Neural crest cell (in vitro differentiated cells): ENCODE results near the gene CSF3R. TPM values are rescaled to one million over a fixed set of nuclear protein-coding genes. Genes with fewer than 3 reads are reported as not detected.
A peak's percentile ranks its signal among the peaks of the same experiment; 100 is the strongest.

ENCODE experiments used
- DNase-seq: peaks from one replicate; pipeline ENCODE4 v3.0.0; 2021; ENCODE audit warnings: low read depth, mixed read lengths, low spot score
- H3K27ac Mint-ChIP-seq: one replicate; pipeline ENCODE4 v1.8.0; 2021; ENCODE audit warnings: mild to moderate bottlenecking, mixed read lengths; ENCODE audit not compliant: unreplicated experiment
- H3K27me3 Mint-ChIP-seq: 2 replicates; pipeline ENCODE4 v1.8.0; 2021; ENCODE audit warnings: low read depth, mild to moderate bottlenecking, mixed read lengths
- H3K36me3 Mint-ChIP-seq: 2 replicates; pipeline ENCODE4 v1.8.0; 2021; ENCODE audit warnings: low read depth, mild to moderate bottlenecking, mixed read lengths
- H3K4me1 Mint-ChIP-seq: 2 replicates; pipeline ENCODE4 v1.8.0; 2021; ENCODE audit warnings: mixed read lengths
- H3K4me3 Mint-ChIP-seq: one replicate; pipeline ENCODE4 v1.8.0; 2021; ENCODE audit warnings: mild to moderate bottlenecking, mixed read lengths
- H3K9me3 Mint-ChIP-seq: 2 replicates; pipeline ENCODE4 v1.8.0; 2021; ENCODE audit warnings: mixed read lengths
- CTCF ChIP-seq: fragments of 200-600 bp; sonication (generic); conservative IDR thresholded peaks from 2 replicates; pipeline ENCODE4 v1.5.0; 2021; ENCODE audit warnings: antibody characterized with exemption, mild to moderate bottlenecking
- total RNA-seq: library from RNA; stranded (reverse); gene quantifications from 2 replicates; pipeline ENCODE4 v1.2.1, GENCODE V29; 2021

The CSF3R gene
- total RNA-seq, 1 donor from 2014 or later: not detected

GRCh38 chr1:36436821-36437220, 45.9 kb downstream of the CSF3R start:
- DNase-seq: no peak
- Mint-ChIP-seq H3K4me1 (peaks cover 12% of the 10 kb centered on the region), H3K36me3 (no peaks in the 10 kb centered on the region), H3K27me3 (no peaks in the 10 kb centered on the region), H3K4me3 (no peak overlapping the region), H3K9me3 (no peaks in the 10 kb centered on the region), H3K27ac (no peak overlapping the region)
- TF ChIP-seq CTCF: no peak

GRCh38 chr1:36433102-36433501, 49.6 kb downstream of the CSF3R start:
- peak overlapping the region; percentile 24 for H3K27ac Mint-ChIP-seq
- H3K4me3 Mint-ChIP-seq: no peak overlapping the region
- TF ChIP-seq CTCF: no peak
- peaks cover 6% of the 10 kb centered on the region for H3K36me3 Mint-ChIP-seq
- DNase-seq: no peak
- H3K9me3 Mint-ChIP-seq: no peaks in the 10 kb centered on the region
- no peaks in the 10 kb centered on the region for H3K27me3 Mint-ChIP-seq
- no peaks in the 10 kb centered on the region for H3K4me1 Mint-ChIP-seq

- H3K4me1 Mint-ChIP-seq: no peaks in the 10 kb centered on the region
- H3K4me3 Mint-ChIP-seq: no peak overlapping the region
- no peak for TF ChIP-seq CTCF
- H3K9me3 Mint-ChIP-seq: no peaks in the 10 kb centered on the region
- peaks cover 6% of the 10 kb centered on the region for H3K36me3 Mint-ChIP-seq
- H3K27ac Mint-ChIP-seq: no peak overlapping the region
- H3K27me3 Mint-ChIP-seq: no peaks in the 10 kb centered on the region
- no peak for DNase-seq
Measured at GRCh38 chr1:36432616-36433015, 50.1 kb downstream of the CSF3R start.

GRCh38 chr1:36425791-36426190, 56.9 kb downstream of the CSF3R start:
- Mint-ChIP-seq H3K27ac (no peak overlapping the region), H3K4me3 (no peak overlapping the region), H3K4me1 (peaks cover 6% of the 10 kb centered on the region), H3K9me3 (no peaks in the 10 kb centered on the region), H3K27me3 (no peaks in the 10 kb centered on the region), H3K36me3 (peaks cover 5% of the 10 kb centered on the region)
- no peak for TF ChIP-seq CTCF
- DNase-seq: no peak

- Mint-ChIP-seq H3K36me3 (peaks cover 7% of the 10 kb centered on the region), H3K4me3 (no peak overlapping the region), H3K27ac (no peak overlapping the region), H3K4me1 (peaks cover 11% of the 10 kb centered on the region), H3K9me3 (no peaks in the 10 kb centered on the region), H3K27me3 (no peaks in the 10 kb centered on the region)
- DNase-seq: no peak
- TF ChIP-seq CTCF: no peak
Measured at GRCh38 chr1:36421649-36422048, 61.1 kb downstream of the CSF3R start.

- no peak overlapping the region for H3K27ac Mint-ChIP-seq
- H3K4me3 Mint-ChIP-seq: no peak overlapping the region
Measured at GRCh38 chr1:36420836-36421317, 61.8 kb downstream of the CSF3R start.

More at GRCh38 chr1:36420836-36421317, 61.8 kb downstream of the CSF3R start:
- TF ChIP-seq CTCF: peak; percentile 93
- Mint-ChIP-seq H3K9me3 (no peaks in the 10 kb centered on the region), H3K36me3 (peaks cover 7% of the 10 kb centered on the region), H3K4me1 (peaks cover 11% of the 10 kb centered on the region), H3K27me3 (no peaks in the 10 kb centered on the region)
- peak; percentile 95 for DNase-seq
